WI38 (cell line): ENCODE measurements around the gene EMC6.

Experiments
- H3K4me3 ChIP-seq: 2 replicates; pipeline ENCODE4 v1.5.1; 2011; ENCODE audit warnings: low read depth, mild to moderate bottlenecking, control low read depth, low read length
- TF ChIP-seq, protein P1 (sequence below): IDR thresholded peaks from 2 replicates; pipeline ENCODE4 v1.5.1; 2012; ENCODE audit warnings: low read depth, mild to moderate bottlenecking, control low read depth, low read length

Gene EMC6

DNA sequence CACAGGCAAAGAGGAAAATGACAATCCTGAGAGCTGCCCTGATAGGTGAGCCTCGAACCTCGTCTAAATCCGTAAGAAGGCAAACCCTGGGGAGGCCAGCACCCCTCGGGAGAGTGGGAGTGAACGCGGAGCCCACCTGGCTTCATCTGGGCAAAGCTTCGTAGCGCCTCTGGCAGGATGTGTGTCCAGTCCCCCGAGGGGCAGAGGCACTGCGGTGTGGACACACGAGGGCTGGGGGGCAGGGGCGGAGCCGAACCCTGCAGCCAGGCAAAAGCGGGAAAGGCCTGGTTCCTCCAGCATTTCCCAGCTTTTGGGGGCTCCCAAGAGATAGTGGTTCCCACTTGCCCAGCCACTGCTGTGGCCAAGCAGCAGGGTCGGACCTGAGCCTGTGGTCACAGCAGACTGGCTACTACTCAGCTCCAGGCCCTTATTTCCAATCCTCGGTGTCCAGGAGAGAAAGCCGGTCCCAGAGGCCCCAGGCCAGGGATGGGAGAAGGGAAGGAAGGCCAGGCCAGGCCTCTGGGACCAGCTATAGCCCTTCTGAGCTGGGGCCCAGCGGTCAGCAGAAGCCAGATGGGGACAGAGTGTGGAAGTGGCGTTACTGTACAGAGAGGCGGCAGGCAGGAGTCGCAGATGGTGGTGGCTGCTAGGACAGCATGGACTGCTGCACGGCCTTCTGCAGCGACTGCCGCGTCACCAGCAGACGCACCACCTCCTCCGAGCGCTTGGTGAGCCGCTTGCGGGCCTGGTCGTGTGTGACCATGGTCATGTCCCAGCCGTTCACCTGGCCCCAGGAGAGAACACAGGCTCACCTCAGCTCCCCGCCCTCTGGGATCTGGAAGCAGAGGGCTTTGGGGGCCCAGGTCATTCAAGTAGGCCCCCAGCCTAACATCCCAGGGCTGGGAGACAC, 5.3 kb upstream of the EMC6 start:
- H3K4me3 ChIP-seq, result no peak overlapping the region
- TF ChIP-seq, protein P1, sequence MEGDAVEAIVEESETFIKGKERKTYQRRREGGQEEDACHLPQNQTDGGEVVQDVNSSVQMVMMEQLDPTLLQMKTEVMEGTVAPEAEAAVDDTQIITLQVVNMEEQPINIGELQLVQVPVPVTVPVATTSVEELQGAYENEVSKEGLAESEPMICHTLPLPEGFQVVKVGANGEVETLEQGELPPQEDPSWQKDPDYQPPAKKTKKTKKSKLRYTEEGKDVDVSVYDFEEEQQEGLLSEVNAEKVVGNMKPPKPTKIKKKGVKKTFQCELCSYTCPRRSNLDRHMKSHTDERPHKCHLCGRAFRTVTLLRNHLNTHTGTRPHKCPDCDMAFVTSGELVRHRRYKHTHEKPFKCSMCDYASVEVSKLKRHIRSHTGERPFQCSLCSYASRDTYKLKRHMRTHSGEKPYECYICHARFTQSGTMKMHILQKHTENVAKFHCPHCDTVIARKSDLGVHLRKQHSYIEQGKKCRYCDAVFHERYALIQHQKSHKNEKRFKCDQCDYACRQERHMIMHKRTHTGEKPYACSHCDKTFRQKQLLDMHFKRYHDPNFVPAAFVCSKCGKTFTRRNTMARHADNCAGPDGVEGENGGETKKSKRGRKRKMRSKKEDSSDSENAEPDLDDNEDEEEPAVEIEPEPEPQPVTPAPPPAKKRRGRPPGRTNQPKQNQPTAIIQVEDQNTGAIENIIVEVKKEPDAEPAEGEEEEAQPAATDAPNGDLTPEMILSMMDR, result no peak

DNA sequence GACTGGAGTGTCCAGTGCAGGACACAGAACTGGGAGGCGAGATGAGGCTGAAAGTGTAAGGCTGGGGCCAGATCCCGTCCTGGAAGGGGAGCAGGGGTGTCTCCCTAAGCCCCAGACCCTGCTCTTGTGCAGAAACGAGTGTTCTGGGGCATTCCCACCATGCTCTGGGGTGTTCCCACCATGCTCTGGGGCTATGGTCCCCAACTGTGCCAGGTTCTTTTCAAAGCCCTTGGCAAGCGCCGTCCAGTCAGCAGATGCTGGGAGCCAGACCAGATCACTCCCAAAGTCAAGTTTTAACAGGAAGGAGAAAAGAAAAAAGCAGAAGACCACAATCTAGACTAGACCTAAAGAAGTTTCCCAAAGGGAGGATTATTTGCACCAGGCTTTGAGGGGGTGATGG, 2.8 kb upstream of the EMC6 start:
- TF ChIP-seq, protein P1, result no peak
- no peak overlapping the region for H3K4me3 ChIP-seq

DNA sequence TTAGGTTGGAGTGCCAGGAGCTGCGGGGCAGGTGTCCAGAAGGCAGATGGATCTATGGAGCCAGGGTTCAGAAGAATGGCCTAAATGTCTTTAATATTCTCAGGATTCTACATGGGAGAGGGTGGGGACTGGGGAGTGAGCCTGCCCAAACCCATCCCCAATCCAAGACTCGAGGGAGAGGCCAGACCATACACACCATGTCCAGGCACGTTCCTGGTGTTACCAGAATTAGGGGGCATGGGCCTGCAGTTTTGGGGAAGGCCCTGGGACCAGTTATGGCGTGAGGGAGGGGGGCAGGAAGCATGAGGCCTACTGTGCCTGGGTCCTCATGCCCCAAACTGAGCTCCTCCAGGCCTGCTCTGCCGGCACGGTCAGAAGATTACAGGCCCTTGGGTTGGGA, 2.1 kb upstream of the EMC6 start:
- TF ChIP-seq, protein P1, result no peak
- peak overlapping the region; percentile 83 for H3K4me3 ChIP-seq

DNA sequence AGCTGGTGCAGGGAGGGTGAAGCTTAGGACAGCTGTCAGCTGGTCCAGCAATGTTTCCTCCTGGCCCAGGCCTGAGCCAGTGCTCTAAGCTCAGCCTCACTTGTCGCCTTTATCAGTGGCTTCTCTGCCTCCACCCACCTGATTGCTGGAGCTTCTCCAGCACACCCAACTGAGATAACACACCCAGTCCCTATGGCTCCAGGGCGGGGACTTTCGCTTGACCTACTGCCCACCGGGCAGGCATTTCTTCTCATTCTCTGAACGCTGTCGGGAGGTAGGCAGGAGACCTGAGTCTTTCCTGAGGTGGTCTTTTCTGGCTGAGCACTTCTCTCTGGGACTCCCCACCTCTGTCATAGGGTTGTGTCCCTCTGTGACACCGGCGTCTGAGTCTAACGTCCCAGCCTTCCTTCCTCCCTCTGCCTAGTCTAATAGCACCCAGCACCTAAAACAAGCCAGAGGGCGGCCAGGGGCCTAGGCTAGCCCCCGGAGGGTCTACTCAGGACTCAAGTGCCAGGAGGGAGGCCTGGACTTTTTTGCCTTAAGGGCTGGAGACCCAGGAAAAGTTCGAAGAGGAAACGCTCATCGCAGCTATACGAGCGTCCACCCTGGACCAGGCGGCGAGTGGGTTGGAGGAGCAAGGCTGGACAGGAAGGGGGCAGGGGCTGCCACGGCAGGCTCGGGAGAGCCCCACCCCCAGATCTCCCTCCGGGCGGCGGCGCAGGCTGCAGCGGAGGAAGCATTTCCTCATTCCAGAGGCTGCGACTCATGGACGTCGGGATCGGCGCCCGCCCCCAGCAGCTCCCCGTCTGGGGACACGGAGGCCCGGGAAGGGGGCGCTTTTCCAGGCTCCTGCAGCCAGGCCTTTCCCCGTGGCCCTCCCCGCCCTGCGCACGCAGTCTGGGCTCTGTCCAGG, 990 bp upstream of the EMC6 start:
- TF ChIP-seq, protein P1, result no peak

DNA sequence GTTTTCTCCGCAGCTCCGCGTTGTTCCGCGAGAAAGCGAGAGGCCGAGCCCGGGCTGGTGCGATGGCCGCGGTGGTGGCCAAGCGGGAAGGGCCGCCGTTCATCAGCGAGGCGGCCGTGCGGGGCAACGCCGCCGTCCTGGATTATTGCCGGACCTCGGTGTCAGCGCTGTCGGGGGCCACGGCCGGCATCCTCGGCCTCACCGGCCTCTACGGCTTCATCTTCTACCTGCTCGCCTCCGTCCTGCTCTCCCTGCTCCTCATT, 404 bp downstream of the EMC6 start:
- TF ChIP-seq, protein P1, result no peak
- peak overlapping the region; percentile 83 for H3K4me3 ChIP-seq

More for the DNA sequence above, 990 bp upstream of the EMC6 start:
- H3K4me3 ChIP-seq, result peak overlapping the region; percentile 83

DNA sequence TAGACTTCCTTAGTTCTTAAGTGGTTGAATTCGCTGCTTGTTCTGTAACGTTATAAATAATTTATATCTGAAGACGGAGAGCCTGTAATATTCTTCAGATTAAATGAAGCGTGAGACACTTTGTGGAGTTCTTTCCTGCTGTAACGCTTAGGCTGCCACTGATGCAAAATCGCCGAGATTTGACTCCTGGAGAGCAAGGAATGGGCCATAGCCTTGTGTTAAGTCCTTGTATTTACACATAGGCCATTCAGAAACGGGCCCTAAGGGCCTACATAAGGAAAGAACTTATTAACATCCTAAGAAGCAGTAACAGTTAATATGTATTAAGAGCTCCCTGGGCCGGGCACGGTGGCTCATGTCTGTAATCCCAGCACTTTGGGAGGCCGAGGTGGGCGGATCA, 936 bp downstream of the EMC6 start:
- TF ChIP-seq, protein P1, result no peak
- H3K4me3 ChIP-seq, result peak overlapping the region; percentile 83

DNA sequence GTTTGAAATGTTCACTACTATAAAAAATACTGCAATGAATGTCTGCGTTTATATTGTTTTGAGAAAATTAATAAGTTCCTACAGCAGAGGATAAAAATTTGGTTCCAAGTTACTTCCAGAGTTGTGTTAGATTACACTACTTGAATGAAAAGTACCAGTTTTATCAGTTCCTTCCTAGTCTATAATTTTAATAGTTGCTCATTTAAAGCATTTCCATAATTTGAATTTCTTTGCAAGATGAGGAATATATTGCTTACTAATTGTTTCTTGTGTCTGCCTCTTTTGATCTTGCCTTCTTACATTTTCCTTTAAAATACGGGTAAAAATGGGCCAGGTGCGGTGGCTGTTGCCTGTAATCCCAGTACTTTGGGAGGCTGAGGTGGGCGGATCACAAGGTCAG, 4.0 kb downstream of the EMC6 start:
- TF ChIP-seq, protein P1, result no peak

More for the DNA sequence above, 4.0 kb downstream of the EMC6 start:
- no peak overlapping the region for H3K4me3 ChIP-seq
